GM12892 (cell line): ENCODE results near the gene CTNND2.

ENCODE experiments used
- POLR2A ChIP-seq: IDR thresholded peaks from 2 replicates; pipeline ENCODE4 v1.6.1; 2011; ENCODE audit warnings: low read depth, low read length, control low read depth
- POLR2AphosphoS5 ChIP-seq: IDR thresholded peaks from 2 replicates; pipeline ENCODE4 v1.6.1; 2011; ENCODE audit warnings: low read depth, low read length, control low read depth
- TAF1 ChIP-seq: IDR thresholded peaks from 2 replicates; pipeline ENCODE4 v1.6.1; 2011; ENCODE audit warnings: low read depth, mild to moderate bottlenecking, control low read depth, low read length, borderline replicate concordance

GRCh38 chr5:11407556-11408145 lies 496.6 kb downstream of the CTNND2 start:
- TF ChIP-seq POLR2A (no peak), TAF1 (no peak), POLR2AphosphoS5 (no peak)
